PC-9 (cell line): ENCODE data around the gene PARP2. TPM values are rescaled to one million over a fixed set of nuclear protein-coding genes. Genes with fewer than 3 reads are reported as not detected.

Experiments
- BruUV-seq: library from RNA; stranded (reverse); fragments of 400-500 nt; replicated peaks from 2 replicates; lab custom pipeline; 2021; lab: Mats Ljungman, UMichigan
- CTCF ChIA-PET: fragments of 300-600 bp; sonication (Branson Sonifier 250); formaldehyde crosslinking; loops from one replicate; lab custom pipeline; 2022; ENCODE audit warnings: antibody characterized with exemption; lab: Charles Lee
- POLR2A ChIA-PET: fragments of 300-600 bp; sonication (Branson Sonifier 250); formaldehyde crosslinking; loops from one replicate; lab custom pipeline; 2022; ENCODE audit warnings: antibody characterized with exemption; ENCODE audit not compliant: unreplicated experiment; lab: Charles Lee
- DNase-seq, 2 experiments: peaks; one replicate each; pipeline versions ENCODE4 v3.0.0 to v3.0.0-alpha.2; 2015 to 2022; ENCODE audit warnings: mixed read lengths in 1 of 2
- H2AFZ ChIP-seq: fragments of 200-600 bp; sonication (generic); 2 replicates; pipeline ENCODE4 v1.8.1; 2017; ENCODE audit warnings: antibody characterized with exemption
- H3F3A ChIP-seq: fragments of 200-600 bp; sonication (generic); 2 replicates; pipeline ENCODE4 v1.8.1; 2017; ENCODE audit warnings: antibody characterized with exemption, mild to moderate bottlenecking, low read depth; ENCODE audit not compliant: insufficient read depth
- H3K27ac ChIP-seq: fragments of 200-600 bp; sonication (generic); 2 replicates; pipeline ENCODE4 v1.6.1; 2016; ENCODE audit warnings: mixed run types
- H3K27me3 ChIP-seq: fragments of 200-600 bp; sonication (generic); 2 replicates; pipeline ENCODE4 v1.6.1; 2016; ENCODE audit warnings: low read depth, mixed run types; ENCODE audit not compliant: insufficient read depth
- H3K36me3 ChIP-seq: fragments of 200-600 bp; sonication (generic); 2 replicates; pipeline ENCODE4 v1.6.1; 2016; ENCODE audit warnings: low read depth, mixed run types
- H3K4me1 ChIP-seq: fragments of 200-600 bp; sonication (generic); replicated peaks from 2 replicates; pipeline ENCODE4 v1.6.1; 2016; ENCODE audit warnings: mixed run types; ENCODE audit not compliant: insufficient read depth
- H3K4me2 ChIP-seq: fragments of 200-600 bp; sonication (generic); 2 replicates; pipeline ENCODE4 v1.6.1; 2017; ENCODE audit warnings: mixed run types
- H3K4me3 ChIP-seq: fragments of 200-600 bp; sonication (generic); 2 replicates; pipeline ENCODE4 v1.6.1; 2016; ENCODE audit warnings: mixed run types
- H3K79me2 ChIP-seq: fragments of 200-600 bp; sonication (generic); 2 replicates; pipeline ENCODE4 v1.6.1; 2017; ENCODE audit warnings: low read depth, mixed run types
- H3K9me2 ChIP-seq: fragments of 200-600 bp; sonication (generic); 2 replicates; pipeline ENCODE4 v1.8.1; 2017; ENCODE audit warnings: mild to moderate bottlenecking; ENCODE audit not compliant: insufficient read depth
- H3K9me3 ChIP-seq: fragments of 200-600 bp; sonication (generic); 2 replicates; pipeline ENCODE4 v1.8.1; 2016; ENCODE audit warnings: low read depth; ENCODE audit not compliant: insufficient read depth
- H4K20me1 ChIP-seq: fragments of 200-600 bp; sonication (generic); 2 replicates; pipeline ENCODE4 v1.8.1; 2017; ENCODE audit not compliant: insufficient read depth
- EZH2 ChIP-seq: fragments of 200-600 bp; sonication (generic); IDR thresholded peaks from 2 replicates; pipeline ENCODE4 v1.8.0; 2017; ENCODE audit warnings: antibody characterized with exemption, low read depth
- intact Hi-C: fragments of 100-400 bp; cut with micrococcal nuclease; formaldehyde crosslinking; loops from one replicate; pipeline ENCODE4 v1.10.0; 2022; ENCODE audit not compliant: unreplicated experiment
- total RNA-seq: library from RNA; stranded (reverse); gene quantifications from 2 replicates; pipeline ENCODE4 v1.2.3, GENCODE V29; 2021
- TF ChIP-seq, protein P1 (sequence below): fragments of 200-600 bp; sonication (generic); conservative IDR thresholded peaks from 2 replicates; pipeline ENCODE4 v1.6.1; 2017; ENCODE audit warnings: mixed run types, antibody characterized with exemption, mild to moderate bottlenecking, moderate library complexity

PARP2 gene
- total RNA-seq, 1 experiment from 2014 or later, result 22.1 TPM

DNA sequence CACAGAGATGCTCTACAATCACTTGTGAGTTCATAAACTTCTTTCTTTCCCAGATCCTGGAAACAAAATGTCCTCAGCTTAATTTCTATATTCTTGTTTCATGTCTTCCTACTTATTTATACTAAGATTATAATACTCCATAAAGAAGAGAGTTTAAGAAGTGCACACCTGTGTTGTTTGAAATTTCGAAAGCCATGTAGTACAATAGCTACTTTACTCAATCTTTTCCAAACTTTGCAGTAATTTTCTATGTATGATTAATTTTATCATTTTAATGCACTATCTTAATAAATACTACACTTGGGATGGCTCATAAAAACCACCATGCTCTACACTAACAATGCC, 37.4 kb upstream of the PARP2 start:
- TF ChIP-seq EZH2, result no peak
- TF ChIP-seq, protein P1, sequence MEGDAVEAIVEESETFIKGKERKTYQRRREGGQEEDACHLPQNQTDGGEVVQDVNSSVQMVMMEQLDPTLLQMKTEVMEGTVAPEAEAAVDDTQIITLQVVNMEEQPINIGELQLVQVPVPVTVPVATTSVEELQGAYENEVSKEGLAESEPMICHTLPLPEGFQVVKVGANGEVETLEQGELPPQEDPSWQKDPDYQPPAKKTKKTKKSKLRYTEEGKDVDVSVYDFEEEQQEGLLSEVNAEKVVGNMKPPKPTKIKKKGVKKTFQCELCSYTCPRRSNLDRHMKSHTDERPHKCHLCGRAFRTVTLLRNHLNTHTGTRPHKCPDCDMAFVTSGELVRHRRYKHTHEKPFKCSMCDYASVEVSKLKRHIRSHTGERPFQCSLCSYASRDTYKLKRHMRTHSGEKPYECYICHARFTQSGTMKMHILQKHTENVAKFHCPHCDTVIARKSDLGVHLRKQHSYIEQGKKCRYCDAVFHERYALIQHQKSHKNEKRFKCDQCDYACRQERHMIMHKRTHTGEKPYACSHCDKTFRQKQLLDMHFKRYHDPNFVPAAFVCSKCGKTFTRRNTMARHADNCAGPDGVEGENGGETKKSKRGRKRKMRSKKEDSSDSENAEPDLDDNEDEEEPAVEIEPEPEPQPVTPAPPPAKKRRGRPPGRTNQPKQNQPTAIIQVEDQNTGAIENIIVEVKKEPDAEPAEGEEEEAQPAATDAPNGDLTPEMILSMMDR, result peak; percentile 0; the same call in 1 of the 2 replicates
- no peak for DNase-seq
- H3F3A ChIP-seq, result no peaks in the 10 kb centered on the region
- no peaks in the 10 kb centered on the region for H3K9me3 ChIP-seq
- H3K36me3 ChIP-seq, result no peaks in the 10 kb centered on the region
- peak overlapping the region; percentile 87; the same call in 1 of the 2 replicates for H3K4me2 ChIP-seq
- peaks cover 10% of the 10 kb centered on the region for H3K79me2 ChIP-seq
- no TSS peak for BruUV-seq
- no peaks in the 10 kb centered on the region for H4K20me1 ChIP-seq
- H3K4me1 ChIP-seq, result peaks cover 7% of the 10 kb centered on the region
- ChIA-PET CTCF (no interaction called here), POLR2A (no interaction called here)
- no peaks in the 10 kb centered on the region for H3K9me2 ChIP-seq
- H3K27ac ChIP-seq, result no peak overlapping the region
- no peak overlapping the region for H2AFZ ChIP-seq
- intact Hi-C loops, result no loop called here
- peak overlapping the region; percentile 88; the same call in 1 of the 2 replicates for H3K4me3 ChIP-seq
- H3K27me3 ChIP-seq, result no peaks in the 10 kb centered on the region

- H3K9me3 ChIP-seq, result no peaks in the 10 kb centered on the region
Measured at GRCh38 chr14:20314026-20314425, 29.4 kb upstream of the PARP2 start.

GRCh38 chr14:20317720-20318119, 25.7 kb upstream of the PARP2 start:
- H3K27me3 ChIP-seq, result no peaks in the 10 kb centered on the region
- H3K36me3 ChIP-seq, result no peaks in the 10 kb centered on the region; the same call in 1 of the 2 replicates
- H3K4me1 ChIP-seq, result no peaks in the 10 kb centered on the region
- no peaks in the 10 kb centered on the region for H3K9me3 ChIP-seq
- no peaks in the 10 kb centered on the region for H3K79me2 ChIP-seq
- no peak overlapping the region for H2AFZ ChIP-seq
- no TSS peak for BruUV-seq
- H3K4me3 ChIP-seq, result no peak overlapping the region
- intact Hi-C loops, result no loop called here
- DNase-seq, result no peak
- H3K27ac ChIP-seq, result no peak overlapping the region
- POLR2A ChIA-PET, result no interaction called here
- H3K9me2 ChIP-seq, result no peaks in the 10 kb centered on the region
- H3K4me2 ChIP-seq, result no peak overlapping the region
- H3F3A ChIP-seq, result no peaks in the 10 kb centered on the region
- no peaks in the 10 kb centered on the region; the same call in none of the 2 replicates for H4K20me1 ChIP-seq
- TF ChIP-seq EZH2, result no peak
- TF ChIP-seq, protein P1, result no peak
- CTCF ChIA-PET, result interaction anchor here (0.6 kb wide), 1 partner anchor 355 kb away, joined by 3 read pairs; no protein-coding TSS in a partner anchor

More at GRCh38 chr14:20314026-20314425, 29.4 kb upstream of the PARP2 start:
- POLR2A ChIA-PET, result no interaction called here
- intact Hi-C loops, result no loop called here
- no TSS peak for BruUV-seq
- H3K27me3 ChIP-seq, result no peaks in the 10 kb centered on the region
- CTCF ChIA-PET, result no interaction called here
- no peaks in the 10 kb centered on the region; the same call in 1 of the 2 replicates for H3K36me3 ChIP-seq
- H3K4me3 ChIP-seq, result no peak overlapping the region
- H3K79me2 ChIP-seq, result no peaks in the 10 kb centered on the region
- no peaks in the 10 kb centered on the region; the same call in 1 of the 2 replicates for H4K20me1 ChIP-seq
- no peak overlapping the region for H2AFZ ChIP-seq
- no peak overlapping the region for H3K4me2 ChIP-seq
- TF ChIP-seq, protein P1, result no peak
- no peak for TF ChIP-seq EZH2
- H3K9me2 ChIP-seq, result no peaks in the 10 kb centered on the region
- no peaks in the 10 kb centered on the region for H3K4me1 ChIP-seq
- no peak overlapping the region for H3K27ac ChIP-seq
- DNase-seq, result no peak
- 0 out of 2 replicates have a peak, but pooled peaks cover 6% of the 10 kb centered on the region for H3F3A ChIP-seq
